Right hindlimb (tissue), 1 donor: Measurements from ENCODE around the gene PDCD6IP.
"Not testable (repeated sequence)": the region's sequence is repeated elsewhere in the genome, so short reads cannot be mapped to it uniquely, and the experiment has no call there.

ENCODE experiments used
- DNase-seq: peaks from one replicate; pipeline ENCODE4 v3.0.0-alpha.2; 2018

PDCD6IP gene, protein sequence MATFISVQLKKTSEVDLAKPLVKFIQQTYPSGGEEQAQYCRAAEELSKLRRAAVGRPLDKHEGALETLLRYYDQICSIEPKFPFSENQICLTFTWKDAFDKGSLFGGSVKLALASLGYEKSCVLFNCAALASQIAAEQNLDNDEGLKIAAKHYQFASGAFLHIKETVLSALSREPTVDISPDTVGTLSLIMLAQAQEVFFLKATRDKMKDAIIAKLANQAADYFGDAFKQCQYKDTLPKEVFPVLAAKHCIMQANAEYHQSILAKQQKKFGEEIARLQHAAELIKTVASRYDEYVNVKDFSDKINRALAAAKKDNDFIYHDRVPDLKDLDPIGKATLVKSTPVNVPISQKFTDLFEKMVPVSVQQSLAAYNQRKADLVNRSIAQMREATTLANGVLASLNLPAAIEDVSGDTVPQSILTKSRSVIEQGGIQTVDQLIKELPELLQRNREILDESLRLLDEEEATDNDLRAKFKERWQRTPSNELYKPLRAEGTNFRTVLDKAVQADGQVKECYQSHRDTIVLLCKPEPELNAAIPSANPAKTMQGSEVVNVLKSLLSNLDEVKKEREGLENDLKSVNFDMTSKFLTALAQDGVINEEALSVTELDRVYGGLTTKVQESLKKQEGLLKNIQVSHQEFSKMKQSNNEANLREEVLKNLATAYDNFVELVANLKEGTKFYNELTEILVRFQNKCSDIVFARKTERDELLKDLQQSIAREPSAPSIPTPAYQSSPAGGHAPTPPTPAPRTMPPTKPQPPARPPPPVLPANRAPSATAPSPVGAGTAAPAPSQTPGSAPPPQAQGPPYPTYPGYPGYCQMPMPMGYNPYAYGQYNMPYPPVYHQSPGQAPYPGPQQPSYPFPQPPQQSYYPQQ

GRCh38 chr3:33798418-33799201, at the start of gene PDCD6IP:
Gene PDCD6IP (plus strand): TSS chr3:33798630. CDS start chr3:33798729, 99 bp downstream.
- peak; percentile 95 for DNase-seq

DNA sequence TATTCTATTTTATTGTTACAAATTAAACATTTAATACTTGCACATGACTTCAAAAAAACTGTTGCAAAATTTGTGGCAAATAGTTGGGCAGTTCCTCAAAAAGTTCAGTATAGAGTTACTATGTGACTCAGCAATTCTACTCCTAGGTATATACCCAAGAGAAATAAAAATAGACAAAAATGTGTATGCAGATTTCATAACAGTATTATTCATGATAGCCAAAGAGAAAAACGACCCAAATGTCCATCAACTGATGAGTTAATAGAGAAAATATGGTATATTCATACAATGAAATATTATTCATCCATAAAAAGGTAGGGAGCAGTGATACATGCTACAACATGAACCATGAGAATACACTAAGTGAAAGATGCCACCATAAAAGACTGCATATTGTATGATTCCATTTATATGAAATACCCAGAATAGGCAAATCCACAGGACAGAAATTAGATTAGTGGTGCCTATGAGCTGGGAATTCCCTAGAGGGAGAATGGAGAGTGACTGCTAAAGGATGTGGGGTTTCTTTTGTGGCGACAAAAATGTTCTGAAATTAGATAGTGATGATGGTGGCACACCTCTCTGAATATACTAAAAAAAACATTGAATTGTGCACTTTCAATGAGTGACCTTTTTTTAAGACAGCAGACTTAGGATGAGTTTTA, 48.8 kb upstream of the PDCD6IP start:
- no peak for DNase-seq

- DNase-seq, result no peak
These were observed 48.2 kb upstream of the PDCD6IP start for GRCh38 chr3:33750211-33750548.

- no peak for DNase-seq
These were observed 47.1 kb upstream of the PDCD6IP start for GRCh38 chr3:33751336-33751735.

GRCh38 chr3:33754391-33754790, 44.0 kb upstream of the PDCD6IP start:
- DNase-seq, result not testable (repeated sequence)

- DNase-seq, result no peak
These were observed 40.1 kb upstream of the PDCD6IP start for GRCh38 chr3:33758281-33758680.

DNA sequence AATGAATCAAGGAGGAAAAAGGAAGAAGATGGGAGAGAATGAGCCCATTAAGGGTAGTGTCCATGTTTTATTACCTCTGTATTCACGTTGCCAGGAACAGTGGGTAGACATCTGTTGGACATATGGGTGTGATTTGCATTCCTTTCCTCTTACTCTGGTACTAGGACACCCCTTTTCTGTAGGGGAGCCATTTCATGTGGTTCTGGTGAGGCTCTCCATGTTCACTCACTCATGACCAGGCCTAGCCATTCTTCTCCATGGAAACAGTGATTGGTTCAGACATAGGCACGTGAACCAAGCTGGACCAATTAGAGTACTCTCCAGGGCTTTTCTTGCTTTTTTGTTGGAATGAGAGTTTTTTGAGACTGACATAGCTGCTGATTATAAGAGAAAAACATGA, 39.6 kb upstream of the PDCD6IP start:
- DNase-seq, result no peak

DNA sequence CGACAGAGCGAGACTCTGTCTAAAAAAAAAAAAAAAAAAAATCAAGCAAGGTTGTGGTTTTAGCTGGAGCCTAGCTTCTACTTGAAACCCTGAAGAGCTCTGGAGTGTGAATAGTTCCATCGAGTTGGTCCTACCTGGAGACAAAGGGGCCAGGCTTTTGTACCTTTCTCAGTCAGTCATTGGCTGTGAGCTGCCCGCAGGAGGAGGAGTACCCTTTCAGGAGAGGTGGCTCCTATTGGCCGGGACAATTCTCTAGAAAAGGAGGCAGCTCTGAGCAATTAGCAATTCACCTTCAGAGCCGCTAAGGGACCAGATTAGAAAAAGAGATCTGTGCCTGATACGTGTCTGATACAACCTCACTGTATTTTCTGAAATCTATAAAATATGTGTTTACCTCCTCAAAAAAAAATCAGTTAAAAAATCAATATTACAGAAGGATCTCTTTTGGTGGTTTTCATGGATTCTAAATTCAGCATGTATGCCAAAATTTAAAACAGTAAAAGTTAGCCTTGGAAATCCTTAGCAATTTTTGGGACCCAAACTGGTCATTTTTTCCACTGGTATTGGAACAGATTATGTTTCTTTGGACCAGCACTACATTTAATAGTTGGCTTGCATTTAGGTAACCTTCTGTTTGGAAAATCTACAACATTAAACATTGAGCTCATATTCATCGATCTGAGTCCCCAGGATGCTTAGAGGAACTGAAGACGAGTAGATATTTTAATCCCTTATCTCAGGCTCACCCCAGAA, 29.7 kb upstream of the PDCD6IP start:
- DNase-seq, result no peak

DNA sequence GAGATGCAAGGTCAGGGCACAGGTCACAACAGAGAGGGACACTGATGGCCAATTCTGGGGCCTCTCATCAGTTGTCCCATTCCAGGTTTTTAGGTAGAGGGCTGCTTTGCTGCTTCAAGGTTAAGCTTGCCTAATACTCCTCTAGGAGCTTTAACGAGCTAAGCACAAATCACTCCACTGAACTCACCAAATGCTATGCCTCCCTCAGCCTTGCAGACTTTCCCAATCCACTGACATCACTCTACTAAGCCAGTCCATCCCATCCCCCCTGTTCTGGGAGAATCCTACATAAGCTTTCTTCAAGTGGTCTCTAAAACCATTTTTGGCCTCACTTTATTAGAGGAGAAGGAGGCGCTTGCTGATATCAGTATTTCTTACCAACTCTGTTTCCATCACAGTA, 24.8 kb upstream of the PDCD6IP start:
- no peak for DNase-seq

GRCh38 chr3:33775363-33775762, 23.1 kb upstream of the PDCD6IP start:
- no peak for DNase-seq

DNA sequence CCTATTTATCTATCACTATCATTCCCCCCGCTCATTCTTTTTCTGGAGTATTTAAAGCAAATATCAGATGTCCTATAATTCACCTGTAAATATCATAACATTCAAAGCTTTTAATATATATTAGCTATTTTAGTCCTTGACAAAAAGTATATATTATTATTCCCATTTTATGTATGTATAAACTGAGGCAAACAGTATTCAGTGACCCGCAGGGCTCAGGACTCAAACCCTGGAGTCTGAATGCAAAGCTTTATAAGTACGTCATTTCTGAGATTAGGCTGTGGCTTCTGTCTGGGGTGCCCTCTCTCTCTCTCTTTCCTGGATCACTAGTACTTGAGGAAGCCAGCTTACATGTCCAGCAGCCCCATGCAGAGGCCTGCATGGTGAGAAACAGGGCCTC, 20.4 kb upstream of the PDCD6IP start:
- DNase-seq, result no peak

DNA sequence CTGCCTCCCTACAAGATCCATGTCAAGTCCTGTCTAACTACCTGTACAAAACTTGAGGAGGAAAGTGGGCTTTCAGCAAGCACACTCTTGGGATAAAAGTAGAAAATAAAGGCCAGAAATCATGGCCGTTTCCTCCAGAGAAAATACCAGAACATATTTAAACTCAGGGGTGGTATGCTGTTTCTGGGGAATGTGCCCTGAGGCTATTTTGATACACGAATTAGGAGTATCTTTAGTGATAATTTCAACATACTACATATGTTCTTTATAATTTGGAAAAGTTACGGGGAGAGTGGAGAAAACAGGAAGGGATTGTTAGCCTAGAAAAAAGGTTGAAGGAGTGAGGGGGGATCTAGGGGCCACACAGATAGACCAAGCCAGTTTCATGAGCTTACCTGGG, 18.7 kb upstream of the PDCD6IP start:
- no peak for DNase-seq

DNA sequence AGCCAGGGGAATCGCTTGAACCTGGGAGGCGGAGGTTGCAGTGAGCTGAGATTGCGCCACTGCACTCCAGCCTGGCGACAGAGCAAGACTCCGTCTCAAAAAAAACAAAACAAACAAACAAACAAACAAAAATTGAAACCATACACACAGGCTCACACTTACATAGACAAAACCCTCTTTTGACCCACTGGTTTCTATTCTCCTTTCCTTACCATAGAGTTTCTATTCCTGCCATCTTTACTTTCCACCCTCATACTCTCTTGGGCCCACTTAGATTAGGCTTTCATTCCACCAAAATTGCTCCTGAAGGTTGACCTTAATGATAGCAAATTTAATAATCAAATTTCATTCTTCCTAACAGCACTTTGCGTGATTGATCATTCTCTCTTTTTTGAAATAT, 17.0 kb upstream of the PDCD6IP start:
- not testable (repeated sequence) for DNase-seq

GRCh38 chr3:33786565-33787327, 11.7 kb upstream of the PDCD6IP start:
- DNase-seq, result no peak

- DNase-seq, result peak; percentile 47
These were observed 11.0 kb upstream of the PDCD6IP start for GRCh38 chr3:33787328-33788009.

DNA sequence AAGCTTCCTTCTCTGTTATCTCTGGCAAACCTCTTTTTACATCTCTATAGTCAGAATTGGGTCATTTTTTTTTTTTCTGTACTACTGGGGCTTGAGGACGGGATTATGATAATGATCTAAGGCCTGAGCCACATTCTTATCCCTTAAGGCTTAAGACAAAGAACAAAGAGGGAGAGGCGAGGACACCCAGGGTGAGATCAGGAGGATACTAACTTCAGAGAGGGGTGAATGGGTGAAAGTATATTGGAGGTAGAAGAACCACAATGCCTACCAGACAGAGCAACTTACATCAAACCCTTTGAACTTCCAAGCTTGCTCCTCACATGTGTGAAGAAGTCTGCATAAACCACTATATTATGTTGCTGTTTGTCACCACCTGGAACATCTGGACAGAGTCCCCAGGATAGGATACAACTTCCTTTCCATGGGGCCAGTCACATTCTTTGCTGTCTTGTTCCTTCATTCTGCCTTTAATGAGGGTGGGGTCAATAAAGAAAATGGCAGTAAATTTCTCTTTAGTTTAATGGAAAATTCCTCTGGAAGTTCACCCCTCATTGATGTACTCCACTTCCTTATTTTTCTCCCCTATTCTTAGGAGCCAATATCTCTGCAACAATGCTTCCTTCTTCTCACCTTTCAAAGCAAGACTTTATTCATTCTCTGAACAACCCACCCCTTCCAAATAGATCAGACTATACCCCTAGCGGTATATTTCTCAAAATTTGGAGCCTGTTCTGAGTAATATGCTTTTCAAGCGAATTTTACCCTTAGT, 9.1 kb upstream of the PDCD6IP start:
- DNase-seq, result no peak

GRCh38 chr3:33790091-33790490, 8.3 kb upstream of the PDCD6IP start:
- DNase-seq, result no peak

- DNase-seq, result no peak
These were observed 6.8 kb upstream of the PDCD6IP start for GRCh38 chr3:33791477-33792166.
